ENCODE results near the gene BCL2. TPM values are rescaled to one million over a fixed set of nuclear protein-coding genes. Genes with fewer than 3 reads are reported as not detected.
A peak's percentile ranks its signal among the peaks of the same experiment; 100 is the strongest.

Gene BCL2
- total and polyA plus RNA-seq, 2 donors from 2014 or later, result 6.0 to 39.2 TPM

GRCh38 chr18:63157293-63158011 lies 162.1 kb downstream of the BCL2 start:
- intact Hi-C loops (cut with DNase I), result no loop called here
- H3K9me3 ChIP-seq (ENCODE audit: control insufficient read depth in 2 of 3, insufficient read depth in 1 of 3, low read length in 3 of 3), result no peaks in the 10 kb centered on the region
- H3K36me3 ChIP-seq (ENCODE audit: control insufficient read depth in 2 of 3, insufficient read depth in 3 of 3, low read length in 3 of 3), result no peaks in the 10 kb centered on the region
- H3K9ac ChIP-seq (ENCODE audit: low read length in 3 of 3), result no peak overlapping the region
- H3K27ac ChIP-seq (ENCODE audit: low read depth in 2 of 2, low read length in 2 of 2), result peak overlapping the region; percentile 48 to 75
- no peaks in the 10 kb centered on the region for H3K27me3 ChIP-seq (ENCODE audit: control insufficient read depth, insufficient read depth, low read length)
- FAIRE-seq, result no peak
- DNase-seq, result no peak
- peaks cover 0 to 39% (median 30%) of the 10 kb centered on the region in 3 donors for H3K4me1 ChIP-seq (ENCODE audit: control insufficient read depth in 2 of 3, insufficient read depth in 2 of 3, low read depth in 1 of 3, low read length in 3 of 3)
- no peak for TF ChIP-seq CTCF (IDR thresholded peaks at IDR 0.05; ENCODE audit: borderline replicate concordance, extremely low read depth, insufficient read depth)
- no peak overlapping the region for H3K4me3 ChIP-seq (ENCODE audit: low read length in 3 of 3)

GRCh38 chr18:63155910-63156773 lies 163.4 kb downstream of the BCL2 start:
- Histone ChIP-seq H3K36me3 (ENCODE audit: control insufficient read depth in 2 of 3, insufficient read depth in 3 of 3, low read length in 3 of 3) (no peaks in the 10 kb centered on the region), H3K27ac (ENCODE audit: low read depth in 2 of 2, low read length in 2 of 2) (peak overlapping the region; percentile 75 to 86), H3K9ac (ENCODE audit: low read length in 3 of 3) (peak overlapping the region in 1 of 3 donors; percentile 72), H3K4me1 (ENCODE audit: control insufficient read depth in 2 of 3, insufficient read depth in 2 of 3, low read depth in 1 of 3, low read length in 3 of 3) (peaks cover 0 to 39% (median 23%) of the 10 kb centered on the region in 3 donors), H3K27me3 (ENCODE audit: control insufficient read depth, insufficient read depth, low read length) (no peaks in the 10 kb centered on the region), H3K4me3 (ENCODE audit: low read length in 3 of 3) (peak overlapping the region in 1 of 3 donors; percentile 41), H3K9me3 (ENCODE audit: control insufficient read depth in 2 of 3, insufficient read depth in 1 of 3, low read length in 3 of 3) (no peaks in the 10 kb centered on the region)
- TF ChIP-seq CTCF (IDR thresholded peaks at IDR 0.05; ENCODE audit: borderline replicate concordance, extremely low read depth, insufficient read depth), result no peak
- DNase-seq (no peak), FAIRE-seq (no peak)
- intact Hi-C loops (cut with DNase I), result no loop called here

DNA sequence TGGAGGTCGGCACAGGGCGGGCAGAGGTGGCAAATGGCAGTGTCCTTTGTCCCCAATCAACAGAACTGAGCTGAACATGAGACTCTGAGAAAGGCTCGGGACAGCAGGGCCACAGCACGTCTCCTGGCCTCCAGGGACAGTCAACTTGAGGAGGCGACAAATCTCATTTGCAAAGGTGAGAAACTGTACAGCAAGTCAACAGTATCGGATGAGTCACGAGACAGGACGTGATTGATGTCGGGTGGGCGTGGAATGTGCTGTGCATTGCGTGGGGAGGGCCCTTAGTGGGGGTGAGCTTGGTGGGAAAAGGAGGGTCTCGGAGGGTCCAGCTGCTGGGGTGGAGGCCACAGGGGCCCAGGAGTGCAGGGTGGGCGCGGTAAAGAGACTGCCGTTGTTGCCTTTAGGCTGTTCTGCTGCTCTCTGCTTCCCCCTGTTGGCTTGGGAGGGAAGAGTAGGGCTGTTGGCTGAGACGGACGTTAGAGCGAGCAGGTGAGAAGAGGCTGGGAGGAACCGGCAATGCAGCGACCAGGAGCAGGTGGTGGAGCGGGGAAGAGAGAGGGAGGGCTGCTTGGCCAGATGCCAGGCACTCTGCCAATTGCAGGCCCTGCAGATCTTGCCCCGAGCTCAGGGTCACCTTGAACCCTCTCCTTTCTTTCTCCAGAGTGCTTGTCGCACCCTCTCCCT lies 164.3 kb downstream of the BCL2 start:
- TF ChIP-seq CTCF (IDR thresholded peaks at IDR 0.05; ENCODE audit: borderline replicate concordance, extremely low read depth, insufficient read depth), result peak; percentile 90
- Histone ChIP-seq H3K9me3 (ENCODE audit: control insufficient read depth in 2 of 3, insufficient read depth in 1 of 3, low read length in 3 of 3) (no peaks in the 10 kb centered on the region), H3K9ac (ENCODE audit: low read length in 3 of 3) (peak overlapping the region in 1 of 3 donors; percentile 72), H3K4me1 (ENCODE audit: control insufficient read depth in 2 of 3, insufficient read depth in 2 of 3, low read depth in 1 of 3, low read length in 3 of 3) (peaks cover 0 to 39% (median 23%) of the 10 kb centered on the region in 3 donors), H3K27ac (ENCODE audit: low read depth in 2 of 2, low read length in 2 of 2) (peak overlapping the region; percentile 75 to 86), H3K36me3 (ENCODE audit: control insufficient read depth in 2 of 3, insufficient read depth in 3 of 3, low read length in 3 of 3) (no peaks in the 10 kb centered on the region), H3K4me3 (ENCODE audit: low read length in 3 of 3) (peak overlapping the region in 2 of 3 donors; percentile 41 to 57), H3K27me3 (ENCODE audit: control insufficient read depth, insufficient read depth, low read length) (no peaks in the 10 kb centered on the region)
- intact Hi-C loops (cut with DNase I), result no loop called here
- no peak for FAIRE-seq
- DNase-seq, result peak; percentile 84 to 93 (median 88)
